ENCODE results near the gene RELN.

RELN gene

DNA sequence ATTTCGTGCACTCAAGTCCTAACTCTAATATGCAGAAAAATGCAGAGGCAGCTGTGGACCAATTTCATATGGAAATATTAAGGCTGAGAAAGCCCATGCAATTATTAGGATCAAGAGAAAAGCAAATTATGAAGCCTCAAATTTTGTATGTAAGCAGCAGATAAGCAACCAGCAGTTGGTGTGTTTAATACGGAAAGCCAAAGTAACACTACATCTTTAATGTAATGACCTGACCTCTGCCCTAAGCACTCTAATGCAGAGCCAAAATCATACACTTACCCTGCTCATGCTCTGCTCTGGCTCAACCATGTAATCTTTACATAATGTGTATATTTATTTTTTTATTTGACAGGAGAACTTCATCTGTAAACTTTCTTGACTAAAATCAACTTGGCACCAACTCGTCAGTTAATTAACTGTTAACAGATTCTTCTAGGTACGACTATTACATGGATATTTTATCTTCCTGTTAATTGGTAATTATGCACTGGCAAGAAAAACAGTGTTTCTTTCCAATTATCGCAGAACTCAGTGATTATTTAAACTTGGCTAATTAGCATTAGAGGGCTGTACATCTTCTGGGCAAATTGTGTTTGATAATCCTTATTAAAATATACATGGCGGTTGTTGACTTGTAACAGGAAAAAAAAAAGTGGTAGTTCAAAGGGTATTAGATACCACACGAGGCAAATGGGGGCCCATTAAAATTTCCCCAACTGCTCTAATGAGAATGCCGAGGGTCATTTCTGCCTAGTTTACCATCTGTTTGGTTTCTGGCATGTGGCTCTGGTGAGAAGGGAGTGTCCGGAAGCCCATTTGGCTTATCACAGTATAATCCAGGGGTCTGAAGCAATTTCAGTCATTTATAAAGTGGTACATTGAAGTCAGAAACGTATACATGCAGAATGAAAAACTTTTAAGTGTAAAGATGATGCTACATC is 94.5 kb downstream of the RELN start:
- DNase-seq (ENCODE audit: low read depth in 2 of 2), result no peak

- DNase-seq (ENCODE audit: low read depth in 2 of 2), result no peak
Measured at GRCh38 chr7:103893350-103893749, 96.1 kb downstream of the RELN start.

GRCh38 chr7:103889451-103889850 is 100.0 kb downstream of the RELN start:
- no peak for DNase-seq (ENCODE audit: low read depth in 2 of 2)

DNA sequence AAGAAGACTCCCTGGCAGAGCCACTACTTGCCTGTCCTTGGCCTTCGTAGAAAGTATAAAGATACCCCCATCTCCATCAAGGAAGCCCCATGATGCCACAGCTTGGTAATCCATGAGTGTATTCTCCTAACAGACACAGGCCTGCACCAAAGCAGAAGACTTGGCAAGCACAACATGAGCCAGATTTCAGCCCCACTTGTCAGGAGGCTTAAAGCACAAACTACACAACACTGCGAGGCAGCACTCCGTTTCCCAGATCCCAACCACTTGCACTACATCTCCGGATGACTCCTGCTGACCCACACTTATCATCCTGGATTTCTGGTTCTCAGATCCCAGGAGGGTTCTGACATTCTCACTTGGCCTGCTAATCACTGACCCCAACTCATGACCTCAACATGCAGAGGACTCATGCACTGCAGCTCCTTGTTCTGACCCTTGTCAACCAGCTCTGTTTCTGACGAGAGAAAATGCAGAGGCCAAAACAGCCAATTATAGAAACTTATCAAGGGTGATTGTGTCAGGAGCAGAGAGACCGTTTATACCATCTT is 100.8 kb downstream of the RELN start:
- no peak for DNase-seq (ENCODE audit: low read depth in 2 of 2)

DNA sequence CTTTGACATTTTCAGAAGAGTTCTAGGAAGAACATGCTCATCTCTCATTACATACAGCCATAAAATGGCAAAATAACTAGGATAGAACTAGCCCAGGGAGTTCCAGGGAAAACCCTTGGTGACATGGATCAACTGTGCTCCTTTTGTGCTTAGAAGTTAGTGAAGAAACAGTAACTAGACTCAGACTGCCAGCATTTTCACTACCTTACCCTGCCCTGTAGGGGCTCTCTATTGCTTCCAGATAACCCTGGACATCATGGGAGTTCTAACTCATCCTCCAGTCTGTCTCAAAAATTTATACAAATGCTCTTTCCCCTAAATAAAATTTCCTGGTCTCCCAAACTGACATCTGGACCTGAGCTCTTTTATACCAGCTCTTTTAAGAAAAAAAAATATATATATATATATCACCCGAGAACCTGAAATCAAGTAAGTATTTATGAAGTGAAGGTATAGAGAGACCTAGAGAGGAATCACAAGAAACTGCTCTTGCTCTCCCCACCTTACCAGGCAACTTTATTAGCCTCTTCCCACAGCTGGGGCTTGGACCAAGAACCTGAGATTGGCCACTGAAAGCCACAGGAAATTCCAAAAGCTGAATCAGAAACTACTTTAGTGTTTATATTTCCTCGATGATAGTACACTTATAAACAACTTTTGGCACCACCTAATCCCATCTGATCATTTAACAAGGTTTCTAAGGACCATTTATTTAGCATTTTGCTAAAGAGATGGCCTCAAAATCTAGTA is 101.4 kb downstream of the RELN start:
- DNase-seq (ENCODE audit: low read depth in 2 of 2), result no peak

DNA sequence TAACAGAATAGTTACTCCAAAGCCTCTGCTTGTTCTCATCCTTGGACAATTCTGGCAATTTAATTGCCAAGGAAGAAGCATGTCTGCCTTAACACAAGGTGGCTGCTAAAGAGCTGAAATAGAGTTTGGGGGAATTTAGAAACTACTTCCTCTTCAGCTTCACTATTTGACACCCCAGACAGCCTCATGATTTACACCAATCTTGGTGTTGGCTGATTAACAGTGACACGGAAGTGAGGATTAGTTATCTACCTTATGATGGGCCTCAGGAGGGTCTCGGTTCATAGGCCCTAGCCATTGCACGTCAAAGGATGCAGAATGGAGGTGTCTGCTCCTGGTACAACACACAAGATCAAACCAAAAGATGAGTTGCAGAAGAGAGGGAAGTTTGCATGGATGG is 102.4 kb downstream of the RELN start:
- no peak for DNase-seq (ENCODE audit: low read depth in 2 of 2)

DNA sequence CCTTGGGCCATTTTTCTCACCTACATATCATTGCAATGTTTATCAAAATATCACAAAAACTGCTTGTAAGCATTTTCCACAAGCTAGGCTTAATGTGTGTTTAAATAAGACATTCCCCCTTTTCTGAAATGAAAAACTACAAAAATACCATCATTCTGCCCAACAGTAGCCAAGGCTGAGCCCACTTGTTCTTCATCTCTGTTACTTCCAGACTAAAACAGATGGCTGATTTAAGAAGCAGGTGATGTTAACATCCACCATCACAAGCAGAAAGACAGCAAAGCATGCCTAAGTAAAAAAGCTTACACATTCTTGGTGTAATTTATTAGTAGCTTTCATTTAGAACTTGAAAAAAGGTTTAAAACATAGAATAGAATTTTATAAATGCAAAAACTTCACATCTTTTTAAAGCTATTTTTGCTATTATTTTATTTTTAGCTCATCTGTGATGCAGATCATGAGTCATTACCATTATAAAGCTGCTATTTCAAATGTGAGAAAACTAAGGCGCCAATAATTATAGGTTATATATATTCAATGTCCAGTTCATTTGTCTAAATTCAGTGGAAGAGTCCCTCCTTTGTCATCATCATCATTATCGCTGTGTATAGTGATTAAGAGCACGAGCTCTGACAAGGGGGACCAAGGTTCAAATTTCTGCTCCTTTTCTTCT is 109.4 kb downstream of the RELN start:
- no peak for DNase-seq (ENCODE audit: low read depth in 2 of 2)

- DNase-seq (ENCODE audit: low read depth in 2 of 2), result no peak
Measured at GRCh38 chr7:103879411-103879810, 110.0 kb downstream of the RELN start.

DNA sequence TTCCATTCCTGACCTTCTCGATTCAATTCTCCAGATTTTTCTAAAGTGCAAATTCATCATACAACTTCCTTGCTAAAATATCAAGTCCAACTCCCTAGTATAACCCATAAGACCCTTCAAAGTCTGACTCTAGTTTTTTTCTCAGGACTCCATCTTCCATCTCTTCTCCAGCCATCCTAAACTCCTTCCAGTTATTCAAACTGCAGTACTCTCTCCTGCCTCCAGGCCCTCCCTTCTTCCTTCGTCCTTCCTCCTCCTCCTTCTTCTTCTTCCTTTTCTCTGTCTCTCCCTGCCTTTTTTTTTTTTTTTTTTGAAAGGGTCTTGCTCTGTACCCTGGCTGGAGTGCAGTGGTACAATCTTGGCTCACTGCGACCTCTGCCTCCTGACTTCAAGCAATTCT is 111.9 kb downstream of the RELN start:
- no peak for DNase-seq (ENCODE audit: low read depth in 2 of 2)

- DNase-seq (ENCODE audit: low read depth in 2 of 2), result no peak
Measured at GRCh38 chr7:103875718-103876117, 113.7 kb downstream of the RELN start.

DNA sequence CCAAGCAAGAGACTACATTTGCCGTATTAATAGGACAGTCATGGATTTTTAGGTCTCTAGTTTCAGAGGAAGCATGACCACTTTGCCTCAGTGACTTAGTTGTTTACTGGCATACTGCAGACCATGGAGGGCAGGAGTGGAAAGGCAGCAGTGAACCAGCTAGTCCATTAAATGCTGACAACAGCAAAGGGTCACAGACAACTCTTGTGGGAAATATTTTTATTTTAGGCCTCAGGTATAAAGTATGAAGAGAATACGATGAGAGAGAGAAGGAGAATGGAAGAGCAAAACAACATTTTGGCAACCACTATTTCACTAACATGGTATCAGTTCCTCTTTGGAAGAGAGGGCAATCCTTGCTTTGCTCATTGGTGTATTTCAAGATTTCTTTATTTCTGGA is 118.0 kb downstream of the RELN start:
- no peak for DNase-seq (ENCODE audit: low read depth in 2 of 2)

DNA sequence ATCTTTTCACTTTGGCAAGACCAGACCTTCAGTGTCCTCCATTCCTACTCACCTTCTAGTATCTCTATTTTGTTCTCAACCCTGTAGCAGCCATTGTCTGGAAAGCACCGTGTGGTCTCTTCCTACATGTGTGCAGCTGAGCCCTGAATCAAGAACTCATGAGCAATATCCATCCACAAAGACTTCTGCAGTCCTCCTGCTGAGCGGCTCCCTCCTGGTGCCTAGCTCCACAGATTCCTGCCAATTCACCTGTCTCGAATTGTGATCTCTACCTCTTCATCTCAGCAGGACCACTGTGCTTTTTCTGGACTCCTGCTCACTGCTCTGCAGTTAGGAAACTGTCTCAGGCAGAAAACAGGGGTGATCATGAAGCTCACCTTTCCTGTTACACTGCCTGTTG is 118.8 kb downstream of the RELN start:
- no peak for DNase-seq (ENCODE audit: low read depth in 2 of 2)

GRCh38 chr7:103867874-103868273 is 121.6 kb downstream of the RELN start:
- DNase-seq (ENCODE audit: low read depth in 2 of 2), result no peak

DNA sequence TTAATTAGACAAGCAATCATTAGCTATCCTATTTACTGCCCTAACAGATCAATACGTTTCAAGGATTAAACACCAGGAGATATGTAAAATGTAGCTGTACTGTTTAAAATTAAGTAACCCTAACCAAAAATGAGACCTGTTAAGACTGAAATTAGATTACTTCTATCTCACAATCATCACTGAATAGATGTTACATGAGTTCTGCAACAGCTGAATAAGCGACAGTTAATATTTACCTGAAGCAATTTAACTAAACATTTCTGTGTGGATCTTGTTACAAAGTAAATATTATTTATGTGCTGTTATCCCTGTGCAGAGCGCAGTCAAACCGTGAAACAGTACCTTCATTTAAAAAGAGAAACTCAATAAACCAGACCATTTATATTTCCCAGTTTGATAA is 122.5 kb downstream of the RELN start:
- no peak for DNase-seq (ENCODE audit: low read depth in 2 of 2)

DNA sequence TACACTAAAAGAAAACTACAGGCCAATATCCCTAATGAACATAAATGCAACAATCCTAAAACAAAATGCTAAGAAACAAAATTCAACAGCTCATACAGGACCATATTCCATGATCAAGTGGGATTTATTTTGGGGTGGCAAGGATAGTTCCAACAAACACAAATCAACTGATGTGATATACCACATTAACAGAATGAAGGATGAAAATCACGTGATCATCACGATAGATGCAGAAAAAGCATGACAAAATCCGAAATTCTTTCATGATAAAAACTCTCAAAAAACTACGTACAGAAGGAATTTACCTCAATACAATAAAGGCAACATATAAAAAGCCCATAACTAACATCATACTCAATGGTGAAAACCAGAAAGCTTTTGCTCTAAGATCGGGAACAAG is 124.0 kb downstream of the RELN start:
- no peak for DNase-seq (ENCODE audit: low read depth in 2 of 2)

DNA sequence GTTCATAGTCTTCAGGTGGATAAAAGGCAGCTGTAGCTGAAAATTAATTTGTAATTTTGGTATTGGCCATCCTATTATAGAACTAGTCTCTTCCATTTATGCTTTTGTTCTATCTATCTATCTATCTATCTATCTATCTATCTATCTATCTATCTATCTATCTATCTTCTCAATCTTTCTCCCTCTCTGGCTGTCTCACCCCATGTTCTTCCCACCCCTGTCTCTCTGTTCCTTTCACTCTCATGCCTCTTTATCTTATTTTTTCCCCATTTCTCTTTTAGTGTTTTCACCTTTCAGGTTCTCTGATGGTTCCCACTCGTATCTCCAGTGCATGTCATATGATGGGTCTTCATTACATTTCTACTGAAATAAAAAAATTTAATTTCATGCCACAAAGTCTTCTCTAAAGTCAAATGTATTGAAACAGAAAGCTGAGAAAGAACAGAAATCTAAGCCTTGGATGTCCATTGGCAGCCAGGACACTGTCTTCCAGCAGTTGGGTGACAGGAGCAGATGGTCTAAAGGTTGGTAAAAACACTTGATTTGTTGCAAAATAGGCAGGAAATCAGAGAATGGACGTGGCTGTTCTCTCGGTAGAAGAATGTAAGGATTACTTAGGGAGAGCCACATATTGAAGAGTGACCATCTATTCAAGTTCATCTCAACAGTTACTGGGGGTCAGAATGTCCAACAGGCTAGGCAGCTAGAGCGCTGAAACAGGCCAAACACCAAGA is 127.0 kb downstream of the RELN start:
- no peak for DNase-seq (ENCODE audit: low read depth in 2 of 2)

DNA sequence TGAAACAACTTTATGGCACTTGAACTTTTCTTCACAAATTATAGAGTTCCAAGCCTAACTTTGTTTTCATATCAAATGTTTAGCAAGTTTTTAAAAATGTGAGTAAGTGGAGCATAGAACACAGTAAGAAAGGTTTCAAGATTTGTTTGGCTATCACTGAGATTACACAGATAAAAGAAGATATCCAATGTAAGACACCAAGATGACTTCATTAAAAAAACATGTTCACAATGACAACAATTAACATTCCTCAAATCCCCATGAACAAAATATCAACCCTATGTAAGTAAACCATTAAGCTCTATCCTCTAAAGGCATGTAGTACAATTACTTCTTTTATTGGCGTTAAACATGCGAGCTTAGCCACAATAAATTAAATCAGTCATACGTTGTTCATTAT is 129.7 kb downstream of the RELN start:
- no peak for DNase-seq (ENCODE audit: low read depth in 2 of 2)

GRCh38 chr7:103857435-103857834 is 132.0 kb downstream of the RELN start:
- no peak for DNase-seq (ENCODE audit: low read depth in 2 of 2)

DNA sequence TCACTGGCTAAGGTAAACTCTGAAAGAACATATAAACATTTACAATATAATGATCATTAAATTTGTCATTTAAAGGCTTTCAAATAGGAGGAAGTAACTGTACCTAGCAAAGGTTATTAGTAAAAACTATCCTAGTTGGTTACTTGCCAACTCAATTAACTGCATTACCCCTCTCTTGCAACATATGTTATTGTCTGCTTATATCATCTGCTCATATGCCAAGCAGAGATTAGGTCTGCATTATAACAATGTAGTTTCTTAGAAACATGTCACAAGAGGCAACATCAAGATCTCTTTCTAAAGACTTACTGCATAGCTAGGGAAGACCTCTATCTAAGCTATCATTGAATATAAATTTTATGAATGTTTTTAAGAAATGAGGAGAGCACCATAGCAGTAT is 132.5 kb downstream of the RELN start:
- DNase-seq (ENCODE audit: low read depth in 2 of 2), result no peak

DNA sequence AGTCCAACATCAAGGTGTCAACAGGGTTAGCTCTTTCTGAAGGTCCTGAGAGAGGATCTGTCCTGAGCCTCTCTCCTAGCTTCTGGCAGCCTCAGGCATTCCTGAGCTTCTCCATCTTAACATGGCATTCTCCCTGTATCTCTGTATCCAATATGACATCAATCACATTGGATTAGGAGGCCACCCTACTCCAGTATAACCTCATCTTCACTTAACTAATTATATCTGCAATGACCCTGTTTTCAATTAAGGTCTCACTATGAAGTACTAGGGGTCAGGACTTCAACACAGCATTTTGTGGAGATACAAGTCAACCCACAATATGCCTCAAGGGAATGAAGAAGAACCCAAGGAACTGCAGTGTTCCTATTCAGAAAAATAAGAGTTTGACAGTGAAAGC is 133.8 kb downstream of the RELN start:
- no peak for DNase-seq (ENCODE audit: low read depth in 2 of 2)

- DNase-seq (ENCODE audit: low read depth in 2 of 2), result no peak
Measured at GRCh38 chr7:103854611-103855010, 134.8 kb downstream of the RELN start.

GRCh38 chr7:103851357-103851756 is 138.1 kb downstream of the RELN start:
- DNase-seq (ENCODE audit: low read depth in 2 of 2), result no peak
